DOHH2 (cell line): ENCODE data around the gene FAM136A.

Source experiments
- H3F3A ChIP-seq: fragments of 200-600 bp; sonication (generic), shearing (Covaris generic); 2 replicates; pipeline ENCODE4 v1.6.0; 2016; ENCODE audit warnings: antibody characterized with exemption, mild to moderate bottlenecking; ENCODE audit not compliant: control insufficient read depth, insufficient read depth
- H3K27ac ChIP-seq: fragments of 200-600 bp; sonication (generic); 2 replicates; pipeline ENCODE4 v1.5.1; 2014; ENCODE audit warnings: low read depth, mild to moderate bottlenecking, low read length, moderate library complexity
- H3K27me3 ChIP-seq: fragments of 200-600 bp; sonication (generic); 2 replicates; pipeline ENCODE4 v1.6.1; 2014; ENCODE audit warnings: mild to moderate bottlenecking, low read length, mixed read lengths; ENCODE audit not compliant: control insufficient read depth
- H3K36me3 ChIP-seq: fragments of 200-600 bp; sonication (generic); 2 replicates; pipeline ENCODE4 v1.6.1; 2014; ENCODE audit warnings: mild to moderate bottlenecking, low read length, moderate library complexity, mixed read lengths; ENCODE audit not compliant: control insufficient read depth
- H3K4me1 ChIP-seq: fragments of 200-600 bp; sonication (generic); 2 replicates; pipeline ENCODE4 v1.6.1; 2014; ENCODE audit warnings: mild to moderate bottlenecking, low read length, mixed read lengths; ENCODE audit not compliant: control insufficient read depth
- H3K4me2 ChIP-seq: fragments of 200-600 bp; sonication (generic); 2 replicates; pipeline ENCODE4 v1.6.0; 2014; ENCODE audit warnings: mild to moderate bottlenecking, low read length, moderate library complexity
- H3K4me3 ChIP-seq: fragments of 200-600 bp; sonication (generic); 2 replicates; pipeline ENCODE4 v1.5.1; 2014; ENCODE audit warnings: mild to moderate bottlenecking, low read length, mixed read lengths
- H3K79me2 ChIP-seq: fragments of 200-600 bp; sonication (generic); 2 replicates; pipeline ENCODE4 v1.6.1; 2014; ENCODE audit warnings: mild to moderate bottlenecking, low read length, mixed read lengths; ENCODE audit not compliant: control insufficient read depth
- H3K9me2 ChIP-seq: fragments of 200-600 bp; sonication (generic); replicated peaks from 2 replicates; pipeline ENCODE4 v1.6.1; 2014; ENCODE audit warnings: mild to moderate bottlenecking, low read length, mixed read lengths; ENCODE audit not compliant: control insufficient read depth
- H3K9me3 ChIP-seq: fragments of 200-600 bp; sonication (generic); 2 replicates; pipeline ENCODE4 v1.6.1; 2014; ENCODE audit warnings: antibody characterized with exemption, low read length, mixed read lengths; ENCODE audit not compliant: control insufficient read depth, insufficient read depth
- H4K20me1 ChIP-seq: fragments of 200-600 bp; sonication (generic); 2 replicates; pipeline ENCODE4 v1.6.0; 2014; ENCODE audit warnings: low read depth, mild to moderate bottlenecking, antibody characterized with exemption, low read length, moderate library complexity; ENCODE audit not compliant: control insufficient read depth, insufficient read depth
- CTCF ChIP-seq: fragments of 200-600 bp; sonication (generic); IDR thresholded peaks from one replicate; pipeline ENCODE4 v1.5.1; 2014; ENCODE audit warnings: antibody characterized with exemption, mild to moderate bottlenecking, low read depth, low read length; ENCODE audit not compliant: poor library complexity, severe bottlenecking
- EZH2phosphoT487 ChIP-seq: fragments of 200-600 bp; sonication (generic); IDR thresholded peaks from 2 replicates; pipeline ENCODE4 v1.6.1; 2017; ENCODE audit warnings: borderline replicate concordance, mild to moderate bottlenecking, antibody characterized with exemption, low read length, moderate library complexity, mixed read lengths

The FAM136A gene

GRCh38 chr2:70321370-70321769 is 19.5 kb upstream of the FAM136A start:
- H3K4me2 ChIP-seq: no peak overlapping the region
- H3K27ac ChIP-seq: no peak overlapping the region
- TF ChIP-seq CTCF: no peak
- TF ChIP-seq EZH2phosphoT487: no peak
- no peaks in the 10 kb centered on the region for H3K4me1 ChIP-seq
- H3F3A ChIP-seq: no peaks in the 10 kb centered on the region
- no peaks in the 10 kb centered on the region for H3K79me2 ChIP-seq
- H3K4me3 ChIP-seq: no peak overlapping the region
- no peaks in the 10 kb centered on the region for H3K36me3 ChIP-seq
- peaks cover 34% of the 10 kb centered on the region for H3K27me3 ChIP-seq
- H3K9me2 ChIP-seq: no peaks in the 10 kb centered on the region
- H3K9me3 ChIP-seq: no peaks in the 10 kb centered on the region
- no peaks in the 10 kb centered on the region for H4K20me1 ChIP-seq

GRCh38 chr2:70314640-70315039 is 12.8 kb upstream of the FAM136A start:
- Histone ChIP-seq H3K4me1 (no peaks in the 10 kb centered on the region), H3K9me3 (no peaks in the 10 kb centered on the region), H3K27ac (no peak overlapping the region), H3K4me2 (no peak overlapping the region), H3K27me3 (peaks cover 34% of the 10 kb centered on the region), H4K20me1 (no peaks in the 10 kb centered on the region), H3K4me3 (no peak overlapping the region), H3F3A (no peaks in the 10 kb centered on the region), H3K79me2 (no peaks in the 10 kb centered on the region), H3K9me2 (no peaks in the 10 kb centered on the region), H3K36me3 (no peaks in the 10 kb centered on the region)
- TF ChIP-seq CTCF (no peak), EZH2phosphoT487 (no peak)

GRCh38 chr2:70312560-70312959 is 10.7 kb upstream of the FAM136A start:
- no peaks in the 10 kb centered on the region for H4K20me1 ChIP-seq

More at GRCh38 chr2:70312560-70312959, 10.7 kb upstream of the FAM136A start:
- Histone ChIP-seq H3K9me3 (no peaks in the 10 kb centered on the region), H3K4me2 (no peak overlapping the region), H3K79me2 (no peaks in the 10 kb centered on the region), H3K4me1 (no peaks in the 10 kb centered on the region), H3K9me2 (no peaks in the 10 kb centered on the region), H3K27ac (no peak overlapping the region), H3F3A (no peaks in the 10 kb centered on the region), H3K36me3 (no peaks in the 10 kb centered on the region), H3K4me3 (no peak overlapping the region), H3K27me3 (peaks cover 24% of the 10 kb centered on the region)
- TF ChIP-seq EZH2phosphoT487: no peak
- no peak for TF ChIP-seq CTCF
